ENCODE data around the gene GAGE12E. TPM values are rescaled to one million over a fixed set of nuclear protein-coding genes. Genes with fewer than 3 reads are reported as not detected.

GAGE12E gene
- not detected in 2 replicates for total RNA-seq

GRCh38 chrX:49550989-49551388 is at the start of gene GAGE12E:
GAGE12E (plus strand) TSS chrX:49551289; CDS start chrX:49552444, 1,155 bp downstream.

GRCh38 chrX:49531877-49532276 is 19.2 kb upstream of the GAGE12E start, which contains the start of gene GAGE12C:
GAGE12C (plus strand) TSS chrX:49532177; CDS start chrX:49533332, 1,155 bp downstream.

GRCh38 chrX:49541433-49541832 is 9.7 kb upstream of the GAGE12E start, which contains the start of gene GAGE12D:
GAGE12D (plus strand) TSS chrX:49541733; CDS start chrX:49542888, 1,155 bp downstream.

DNA sequence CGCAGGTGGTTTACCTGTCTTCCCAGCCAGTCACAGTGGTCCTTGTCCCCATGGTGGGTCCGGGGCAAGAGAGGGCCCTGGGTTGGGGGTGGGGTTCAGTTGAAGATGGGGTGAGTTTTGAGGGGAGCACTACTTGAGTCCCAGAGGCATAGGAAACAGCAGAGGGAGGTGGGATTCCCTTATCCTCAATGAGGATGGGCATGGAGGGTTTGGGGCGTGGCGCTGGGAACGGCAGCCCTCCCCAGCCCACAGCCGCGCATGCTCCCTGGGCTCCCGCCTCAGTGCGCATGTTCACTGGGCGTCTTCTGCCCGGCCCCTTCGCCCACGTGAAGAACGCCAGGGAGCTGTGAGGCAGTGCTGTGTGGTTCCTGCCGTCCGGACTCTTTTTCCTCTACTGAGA is 9.5 kb downstream of the GAGE12E start, which contains the start of gene GAGE12F:
TSS of gene GAGE12F (plus strand) at position 301 of the 400 bp plus-strand sequence. CDS start 1,155 bp downstream, outside the sequence.

GRCh38 chrX:49570100-49570499 is 19.0 kb downstream of the GAGE12E start, which contains the start of gene GAGE12G:
GAGE12G (plus strand) TSS chrX:49570400; CDS start chrX:49571555, 1,155 bp downstream.

DNA sequence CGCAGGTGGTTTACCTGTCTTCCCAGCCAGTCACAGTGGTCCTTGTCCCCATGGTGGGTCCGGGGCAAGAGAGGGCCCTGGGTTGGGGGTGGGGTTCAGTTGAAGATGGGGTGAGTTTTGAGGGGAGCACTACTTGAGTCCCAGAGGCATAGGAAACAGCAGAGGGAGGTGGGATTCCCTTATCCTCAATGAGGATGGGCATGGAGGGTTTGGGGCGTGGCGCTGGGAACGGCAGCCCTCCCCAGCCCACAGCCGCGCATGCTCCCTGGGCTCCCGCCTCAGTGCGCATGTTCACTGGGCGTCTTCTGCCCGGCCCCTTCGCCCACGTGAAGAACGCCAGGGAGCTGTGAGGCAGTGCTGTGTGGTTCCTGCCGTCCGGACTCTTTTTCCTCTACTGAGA is 28.6 kb downstream of the GAGE12E start, which contains the start of gene GAGE12H:
TSS of gene GAGE12H (plus strand) at position 301 of the 400 bp plus-strand sequence. CDS start 1,155 bp downstream, outside the sequence.

DNA sequence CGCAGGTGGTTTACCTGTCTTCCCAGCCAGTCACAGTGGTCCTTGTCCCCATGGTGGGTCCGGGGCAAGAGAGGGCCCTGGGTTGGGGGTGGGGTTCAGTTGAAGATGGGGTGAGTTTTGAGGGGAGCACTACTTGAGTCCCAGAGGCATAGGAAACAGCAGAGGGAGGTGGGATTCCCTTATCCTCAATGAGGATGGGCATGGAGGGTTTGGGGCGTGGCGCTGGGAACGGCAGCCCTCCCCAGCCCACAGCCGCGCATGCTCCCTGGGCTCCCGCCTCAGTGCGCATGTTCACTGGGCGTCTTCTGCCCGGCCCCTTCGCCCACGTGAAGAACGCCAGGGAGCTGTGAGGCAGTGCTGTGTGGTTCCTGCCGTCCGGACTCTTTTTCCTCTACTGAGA is 38.1 kb downstream of the GAGE12E start, which contains the start of gene GAGE2A:
TSS of gene GAGE2A (plus strand) at position 301 of the 400 bp plus-strand sequence. CDS start 1,155 bp downstream, outside the sequence.

GRCh38 chrX:49598720-49599119 is 47.6 kb downstream of the GAGE12E start, which contains the start of gene GAGE1:
GAGE1 (plus strand) TSS chrX:49599020; CDS start chrX:49600175, 1,155 bp downstream.

Small RNAs within 50 kb of the gene (small RNA-seq; reads per million reads assigned to genes)
- not detected for gene GAGE12B

Other genes starting within 250 kb of the GAGE12E start
- gene GAGE10, start 247.6 kb upstream of the GAGE12E start, total RNA-seq, result not detected in 2 replicates
- gene GAGE12J, start 229.3 kb upstream of the GAGE12E start, total RNA-seq, result not detected in 2 replicates
- not detected in 2 replicates for gene GAGE13, start 219.7 kb upstream of the GAGE12E start, total RNA-seq
- gene GAGE12C, start 19.1 kb upstream of the GAGE12E start, total RNA-seq, result not detected in 2 replicates
- not detected in 2 replicates for gene GAGE12D, start 9.6 kb upstream of the GAGE12E start, total RNA-seq
- gene GAGE12F, start 9.6 kb downstream of the GAGE12E start, total RNA-seq, result not detected in 2 replicates
- not detected in 2 replicates for gene GAGE12G, start 19.1 kb downstream of the GAGE12E start, total RNA-seq
- not detected in 2 replicates for gene GAGE12H, start 28.7 kb downstream of the GAGE12E start, total RNA-seq
- gene GAGE2A, start 38.2 kb downstream of the GAGE12E start, total RNA-seq, result not detected in 2 replicates
- not detected in 2 replicates for gene GAGE1, start 47.7 kb downstream of the GAGE12E start, total RNA-seq
- gene PAGE1, start 144.7 kb downstream of the GAGE12E start, total RNA-seq, result not detected in 2 replicates